H1 (cell line): ENCODE data around the gene ZNF786. TPM values are rescaled to one million over a fixed set of nuclear protein-coding genes. Genes with fewer than 3 reads are reported as not detected.

Source experiments
- CTCF ChIA-PET: fragments of 300-600 bp; sonication (Branson Sonifier 250); formaldehyde crosslinking; loops from one replicate; lab custom pipeline; 2021; ENCODE audit not compliant: partially characterized antibody; lab: Charles Lee
- POLR2A ChIA-PET: fragments of 300-600 bp; sonication (Branson Sonifier 250); formaldehyde crosslinking; loops from one replicate; lab custom pipeline; 2021; ENCODE audit warnings: inconsistent platforms; ENCODE audit not compliant: partially characterized antibody; lab: Charles Lee
- DNase-seq, 2 experiments: peaks; one replicate each; pipeline versions ENCODE4 v3.0.0 to v3.0.0-alpha.2; 2010 to 2022; ENCODE audit warnings: low spot score in 2 of 2, low read depth in 1 of 2, mixed read lengths in 1 of 2
- FAIRE-seq: peaks from 2 replicates; lab custom pipeline; 2011; peaks lifted over from hg19 to GRCh38; lab: Jason Lieb, UNC
- H2AFZ ChIP-seq: 2 replicates; pipeline ENCODE4 v1.8.1; 2012; ENCODE audit warnings: low read length, inconsistent platforms
- H2AK5ac ChIP-seq: 2 replicates; pipeline ENCODE4 v1.6.1; 2013; ENCODE audit warnings: low read depth, low read length
- H2BK120ac ChIP-seq: replicated peaks from 2 replicates; pipeline ENCODE3; 2013; ENCODE audit warnings: low read depth, low read length, inconsistent platforms
- H2BK12ac ChIP-seq: 2 replicates; pipeline ENCODE4 v1.6.1; 2013; ENCODE audit warnings: low read depth, low read length
- H2BK15ac ChIP-seq: 2 replicates; pipeline ENCODE4 v1.6.1; 2013; ENCODE audit warnings: low read length
- H2BK20ac ChIP-seq: 2 replicates; pipeline ENCODE4 v1.6.1; 2013; ENCODE audit warnings: low read length
- H2BK5ac ChIP-seq: 2 replicates; pipeline ENCODE4 v1.6.1; 2013; ENCODE audit warnings: low read depth, low read length
- H3K14ac ChIP-seq: 2 replicates; pipeline ENCODE4 v1.6.1; 2013; ENCODE audit warnings: inconsistent platforms; ENCODE audit not compliant: insufficient read length
- H3K18ac ChIP-seq: 2 replicates; pipeline ENCODE4 v1.6.1; 2013; ENCODE audit warnings: low read length; ENCODE audit errors: extremely low read depth
- H3K23ac ChIP-seq: 2 replicates; pipeline ENCODE4 v1.6.1; 2013; ENCODE audit warnings: inconsistent platforms; ENCODE audit not compliant: insufficient read length
- H3K23me2 ChIP-seq: 2 replicates; pipeline ENCODE4 v1.6.1; 2013; ENCODE audit warnings: low read depth, low read length
- H3K27ac ChIP-seq: 2 replicates; pipeline ENCODE4 v1.6.1; 2011; ENCODE audit warnings: low read depth, low read length, inconsistent platforms
- H3K27me3 ChIP-seq, 4 experiments: replicated peaks in 1 of 4; 1 replicate in 1 of 4; 2 replicates in 3 of 4; pipeline versions ENCODE4 v1.6.1 to v1.8.1; 2011 to 2013; ENCODE audit warnings: low read length in 3 of 4, mild to moderate bottlenecking in 3 of 4, inconsistent platforms in 2 of 4, mixed read lengths in 2 of 4, moderate library complexity in 1 of 4; ENCODE audit not compliant: control insufficient read depth in 3 of 4, insufficient read depth in 3 of 4; ENCODE audit errors: extremely low read depth in 1 of 4
- H3K36me3 ChIP-seq, 4 experiments: 2 replicates each; pipeline versions ENCODE4 v1.6.1 to v1.8.1; 2011 to 2013; ENCODE audit warnings: mild to moderate bottlenecking in 4 of 4, low read length in 3 of 4, moderate library complexity in 2 of 4, control low read depth in 1 of 4, inconsistent platforms in 1 of 4; ENCODE audit not compliant: insufficient read depth in 4 of 4, control insufficient read depth in 2 of 4
- H3K4ac ChIP-seq: replicated peaks from 2 replicates; pipeline ENCODE3; 2013; ENCODE audit warnings: low read length, low read depth, mixed read lengths, inconsistent platforms; ENCODE audit not compliant: insufficient read length
- H3K4me1 ChIP-seq, 4 experiments: replicated peaks in 1 of 4; 1 replicate in 1 of 4; 2 replicates in 3 of 4; pipeline versions ENCODE4 v1.6.1 to v1.8.1; 2011 to 2013; ENCODE audit warnings: low read length in 3 of 4, inconsistent platforms in 2 of 4, mixed read lengths in 1 of 4; ENCODE audit not compliant: insufficient read depth in 4 of 4, control insufficient read depth in 3 of 4
- H3K4me2 ChIP-seq, 2 experiments: 2 replicates each; pipeline versions ENCODE4 v1.6.1 to v1.8.1; 2011 to 2013; ENCODE audit warnings: low read depth in 2 of 2, low read length in 2 of 2, control low read depth in 1 of 2, inconsistent platforms in 1 of 2, mild to moderate bottlenecking in 1 of 2; ENCODE audit not compliant: insufficient read depth in 1 of 2
- H3K4me3 ChIP-seq, 4 experiments: fragments of 200-600, 300-600 bp in 1 of 4; sonication (generic), shearing (Covaris generic), sonication (Bioruptor Twin) in 1 of 4; 2 replicates each; pipeline versions ENCODE4 v1.5.1 to v1.8.1; 2011 to 2016; ENCODE audit warnings: low read length in 4 of 4, low read depth in 3 of 4, control low read depth in 2 of 4, inconsistent platforms in 2 of 4, mild to moderate bottlenecking in 2 of 4, mixed read lengths in 1 of 4, moderate library complexity in 1 of 4; ENCODE audit not compliant: insufficient read depth in 2 of 4; ENCODE audit errors: extremely low read depth in 1 of 4
- H3K56ac ChIP-seq: replicated peaks from 2 replicates; pipeline ENCODE3; 2013; ENCODE audit warnings: low read depth, mild to moderate bottlenecking, mixed read lengths, low read length, inconsistent platforms; ENCODE audit not compliant: insufficient read length
- H3K79me1 ChIP-seq: 2 replicates; pipeline ENCODE4 v1.6.1; 2013; ENCODE audit warnings: low read depth, low read length, control low read depth
- H3K79me2 ChIP-seq, 2 experiments: 2 replicates each; pipeline versions ENCODE4 v1.6.1 to v1.8.1; 2012 to 2013; ENCODE audit warnings: low read length in 2 of 2, mild to moderate bottlenecking in 2 of 2, inconsistent platforms in 1 of 2; ENCODE audit not compliant: insufficient read depth in 2 of 2, control insufficient read depth in 1 of 2
- H3K9ac ChIP-seq, 4 experiments: replicated peaks in 1 of 4; 1 replicate in 1 of 4; 2 replicates in 3 of 4; pipeline versions ENCODE4 v1.6.1 to v1.8.1; 2011 to 2013; ENCODE audit warnings: low read depth in 3 of 4, low read length in 3 of 4, control low read depth in 2 of 4, mild to moderate bottlenecking in 2 of 4, moderate library complexity in 2 of 4, inconsistent platforms in 1 of 4; ENCODE audit errors: extremely low read depth in 1 of 4
- H3K9me3 ChIP-seq, 2 experiments: 2 replicates each; pipeline versions ENCODE4 v1.6.1 to v1.8.1; 2012 to 2013; ENCODE audit warnings: mild to moderate bottlenecking in 2 of 2, moderate library complexity in 2 of 2, control low read depth in 1 of 2, inconsistent platforms in 1 of 2, low read depth in 1 of 2, low read length in 1 of 2, mixed read lengths in 1 of 2; ENCODE audit not compliant: insufficient read depth in 2 of 2
- H4K20me1 ChIP-seq, 2 experiments: replicated peaks in 1 of 2; 2 replicates each; pipeline versions ENCODE3 to v1.8.1; 2011 to 2013; ENCODE audit warnings: inconsistent platforms in 2 of 2, low read length in 2 of 2, mild to moderate bottlenecking in 1 of 2; ENCODE audit not compliant: insufficient read depth in 2 of 2, control insufficient read depth in 1 of 2
- H4K5ac ChIP-seq: 2 replicates; pipeline ENCODE4 v1.6.1; 2013; ENCODE audit warnings: low read length, low read depth, mixed read lengths, inconsistent platforms; ENCODE audit not compliant: insufficient read length
- H4K8ac ChIP-seq: 2 replicates; pipeline ENCODE4 v1.8.0; 2013; ENCODE audit warnings: mild to moderate bottlenecking, moderate library complexity, low read length, inconsistent platforms; ENCODE audit not compliant: insufficient read depth; ENCODE audit errors: extremely low read depth
- H4K91ac ChIP-seq: replicated peaks from 2 replicates; pipeline ENCODE3; 2013; ENCODE audit warnings: low read length, mixed read lengths, inconsistent platforms; ENCODE audit not compliant: insufficient read length
- NRF1 ChIP-seq: IDR thresholded peaks from 2 replicates; pipeline ENCODE4 v1.6.1; 2011; ENCODE audit warnings: mild to moderate bottlenecking, low read depth, low read length, improper control_type of control experiment
- POU5F1 ChIP-seq: IDR thresholded peaks from 2 replicates; pipeline ENCODE4 v1.6.1; 2011; ENCODE audit warnings: low read depth, mild to moderate bottlenecking, low read length, moderate library complexity
- RXRA ChIP-seq: IDR thresholded peaks from 2 replicates; pipeline ENCODE4 v1.6.1; 2011; ENCODE audit warnings: low read depth, mild to moderate bottlenecking, low read length, moderate library complexity; ENCODE audit not compliant: insufficient read depth
- SIX5 ChIP-seq: IDR thresholded peaks from 2 replicates; pipeline ENCODE4 v1.6.1; 2011; ENCODE audit warnings: mild to moderate bottlenecking, low read depth, low read length
- SP4 ChIP-seq: IDR thresholded peaks from 2 replicates; pipeline ENCODE4 v1.6.1; 2012; ENCODE audit warnings: low read length, inconsistent platforms
- TAF1 ChIP-seq: IDR thresholded peaks from 2 replicates; pipeline ENCODE4 v1.6.1; 2011; ENCODE audit warnings: mild to moderate bottlenecking, low read depth, low read length
- WGBS, 2 experiments: shearing (Covaris generic) in 1 of 2; methylation state at CpG; one replicate each; pipeline versions ENCODE4 v1.1.6 to v1.1.7; 2013 to 2015; ENCODE audit warnings: low lambda C conversion rate in 2 of 2, mixed read lengths in 2 of 2, inconsistent platforms in 1 of 2, low coverage in 1 of 2, missing lambda C conversion rate in 1 of 2; ENCODE audit not compliant: insufficient replicate concordance in 2 of 2, insufficient coverage in 1 of 2, insufficient read length in 1 of 2; ENCODE audit errors: extremely low coverage in 1 of 2, missing lambda C conversion rate in 1 of 2; 5-methylcytosine and 5-hydroxymethylcytosine counted together
- polyA plus RNA-seq, 7 experiments: library from polyadenylated mRNA; depleted of rRNA in 3 of 7; stranded (reverse) in 5 of 7; unstranded in 2 of 7; fragments of >200 nt in 5 of 7; fragments of 200-250 nt in 2 of 7; gene quantifications; 1 replicate in 5 of 7; 2 replicates in 1 of 7; 4 replicates in 1 of 7; pipeline versions ENCODE4 v1.2.1 to v1.2.3, GENCODE V29; 2011 to 2013; ENCODE audit warnings: missing spikeins in 2 of 7, mixed read lengths in 2 of 7
- total RNA-seq: library from RNA; stranded (reverse); fragmentation: NEBNext Ultra II Directional; extraction: Animal tissue kit (Norgen Biotek cat#: 25700); gene quantifications from 2 replicates; pipeline ENCODE4 v1.2.1, GENCODE V29; 2021

ZNF786 gene
- total and polyA plus RNA-seq, 2 of the 8 experiments (the other 6 are each of a cell fraction or from before 2014, with no cell fraction given) = 7.7 to 16.3 TPM

DNA sequence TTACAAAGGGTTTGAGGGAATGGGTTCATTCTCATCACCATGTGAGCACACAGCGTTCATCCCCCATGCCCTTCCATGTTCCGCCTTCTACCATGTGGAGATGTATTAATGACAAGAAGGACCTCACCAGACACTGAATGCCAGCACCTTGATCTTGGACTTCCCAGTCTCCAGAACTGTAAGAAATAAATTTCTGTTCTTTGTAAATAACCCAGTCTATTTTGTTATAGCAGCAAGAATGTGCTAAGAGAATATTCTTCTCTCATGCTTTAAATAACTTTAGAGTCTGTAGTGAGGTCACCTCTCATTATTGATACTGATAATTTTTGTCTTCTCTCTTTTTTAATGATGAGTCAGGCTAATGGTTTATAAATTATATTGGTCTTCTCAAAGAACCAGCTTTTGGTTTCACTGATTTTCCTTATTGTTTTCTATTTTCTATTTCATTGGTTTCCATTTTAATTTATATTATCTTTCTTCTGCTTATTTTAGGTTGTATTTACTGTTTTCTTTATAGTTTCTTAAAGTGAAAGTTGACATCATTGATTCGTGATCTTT lies 59.1 kb downstream of the ZNF786 start:
- Histone ChIP-seq H2BK12ac (no peak overlapping the region), H3K23me2 (peaks cover 6% of the 10 kb centered on the region), H2BK120ac (no peak overlapping the region), H2BK5ac (no peak overlapping the region), H3K79me2 (peaks cover 10 to 15% of the 10 kb centered on the region in 2 experiments), H3K27me3 (peaks cover 0 to 2% (median 0%) of the 10 kb centered on the region in 4 experiments; a peak in 1 of 7 replicates), H2AFZ (no peak overlapping the region), H3K4me3 (no peak overlapping the region), H3K18ac (no peak overlapping the region), H3K4me1 (no peaks in the 10 kb centered on the region; a peak in 2 of 7 replicates), H3K4me2 (no peak overlapping the region), H3K23ac (no peak overlapping the region), H3K14ac (no peak overlapping the region), H2BK20ac (no peak overlapping the region), H4K5ac (no peak overlapping the region), H3K36me3 (no peaks in the 10 kb centered on the region), H2AK5ac (no peak overlapping the region), H3K79me1 (0 out of 2 replicates have a peak, but pooled peaks cover 3% of the 10 kb centered on the region), H2BK15ac (no peak overlapping the region), H4K20me1 (no peaks in the 10 kb centered on the region), H3K9ac (no peak overlapping the region), H3K27ac (no peak overlapping the region), H3K4ac (no peak overlapping the region), H3K56ac (no peak overlapping the region), H4K8ac (no peak overlapping the region; the same call in 1 of the 2 replicates), H3K9me3 (no peaks in the 10 kb centered on the region), H4K91ac (no peak overlapping the region)
- 91% methylated on average over 3 of the region's 3 CpGs; no CpG with 5 or more reads in 1 of the 2 experiments for WGBS, 2 experiments
- ChIA-PET POLR2A (no interaction called here), CTCF (interaction anchor here (1.4 kb wide), 1 partner anchor 34 kb away, joined by 5 read pairs; no protein-coding TSS in a partner anchor)
- no peak for FAIRE-seq
- no peak for DNase-seq
- TF ChIP-seq SP4 (no peak), SIX5 (no peak), POU5F1 (no peak), NRF1 (no peak), TAF1 (no peak), RXRA (no peak)
